HEK293 (cell line): ENCODE measurements around the gene BEST3.

ENCODE experiments used
- BCL11A ChIP-seq: fragments of 450-650 bp; formaldehyde crosslinking; IDR thresholded peaks from 2 replicates; pipeline ENCODE4 v1.5.1; 2016; ENCODE audit warnings: low read depth, missing biosample characterization, missing genetic modification characterization
- BCL11B ChIP-seq: fragments of 450-650 bp; formaldehyde crosslinking; IDR thresholded peaks from 2 replicates; pipeline ENCODE4 v1.5.1; 2016; ENCODE audit warnings: low read depth, missing biosample characterization, missing genetic modification characterization
- ELK4 ChIP-seq: IDR thresholded peaks from 2 replicates; pipeline ENCODE4 v1.6.1; 2011; ENCODE audit warnings: mild to moderate bottlenecking, low read depth, low read length, borderline replicate concordance
- HOXA7 ChIP-seq: sonication (generic); formaldehyde crosslinking; IDR thresholded peaks from 2 replicates; pipeline ENCODE4 v1.8.1; 2022; ENCODE audit warnings: missing genetic modification reagents, borderline replicate concordance
- KLF7 ChIP-seq: fragments of 450-650 bp; formaldehyde crosslinking; IDR thresholded peaks from 2 replicates; pipeline ENCODE4 v1.5.1; 2016; ENCODE audit warnings: missing biosample characterization, missing genetic modification characterization, borderline replicate concordance
- PATZ1 ChIP-seq: fragments of 450-650 bp; formaldehyde crosslinking; IDR thresholded peaks from 2 replicates; pipeline ENCODE4 v1.5.1; 2016; ENCODE audit warnings: missing biosample characterization, missing genetic modification characterization
- SALL2 ChIP-seq: fragments of 450-650 bp; formaldehyde crosslinking; IDR thresholded peaks from 2 replicates; pipeline ENCODE4 v1.5.0; 2017; ENCODE audit warnings: missing biosample characterization, mild to moderate bottlenecking, missing genetic modification characterization, borderline replicate concordance
- SCRT1 ChIP-seq: fragments of 450-650 bp; formaldehyde crosslinking; IDR thresholded peaks from 2 replicates; pipeline ENCODE4 v1.5.1; 2016; ENCODE audit warnings: missing biosample characterization, missing genetic modification characterization, borderline replicate concordance
- SP3 ChIP-seq: fragments of 450-650 bp; formaldehyde crosslinking; IDR thresholded peaks from 2 replicates; pipeline ENCODE4 v1.5.1; 2016; ENCODE audit warnings: missing biosample characterization, missing genetic modification characterization
- YY1 ChIP-seq: fragments of 450-650 bp; formaldehyde crosslinking; IDR thresholded peaks from 2 replicates; pipeline ENCODE4 v1.5.1; 2018; ENCODE audit warnings: missing biosample characterization, missing genetic modification characterization
- ZBTB49 ChIP-seq: fragments of 450-650 bp; formaldehyde crosslinking; IDR thresholded peaks from 2 replicates; pipeline ENCODE4 v1.5.1; 2016; ENCODE audit warnings: missing biosample characterization, missing genetic modification characterization, low read depth
- ZFHX2 ChIP-seq: fragments of 450-650 bp; formaldehyde crosslinking; conservative IDR thresholded peaks from 2 replicates; pipeline ENCODE4 v1.5.1; 2016; ENCODE audit warnings: missing biosample characterization, missing genetic modification characterization
- ZIC2 ChIP-seq: fragments of 450-650 bp; formaldehyde crosslinking; IDR thresholded peaks from 2 replicates; pipeline ENCODE4 v1.5.1; 2016; ENCODE audit warnings: missing biosample characterization, missing genetic modification characterization
- ZNF341 ChIP-seq: fragments of 450-650 bp; formaldehyde crosslinking; IDR thresholded peaks from 2 replicates; pipeline ENCODE4; 2016; ENCODE audit warnings: low read depth, missing biosample characterization, missing genetic modification characterization
- ZNF354C ChIP-seq: fragments of 450-650 bp; formaldehyde crosslinking; IDR thresholded peaks from 2 replicates; pipeline ENCODE4 v1.5.1; 2016; ENCODE audit warnings: missing biosample characterization, missing genetic modification characterization, low read depth, borderline replicate concordance
- ZNF391 ChIP-seq: fragments of 450-650 bp; formaldehyde crosslinking; IDR thresholded peaks from 2 replicates; pipeline ENCODE4 v1.5.1; 2016; ENCODE audit warnings: low read depth, missing biosample characterization, missing genetic modification characterization, borderline replicate concordance
- ZNF423 ChIP-seq: fragments of 450-650 bp; formaldehyde crosslinking; IDR thresholded peaks from 2 replicates; pipeline ENCODE4 v1.5.1; 2016; ENCODE audit warnings: missing biosample characterization, missing genetic modification characterization
- ZNF488 ChIP-seq: fragments of 450-650 bp; formaldehyde crosslinking; IDR thresholded peaks from 2 replicates; pipeline ENCODE4 v1.5.1; 2016; ENCODE audit warnings: missing biosample characterization, missing genetic modification characterization
- ZNF510 ChIP-seq: fragments of 450-650 bp; formaldehyde crosslinking; IDR thresholded peaks from 2 replicates; pipeline ENCODE4 v1.5.1; 2018; ENCODE audit warnings: mild to moderate bottlenecking, missing genetic modification characterization, missing biosample characterization; ENCODE audit not compliant: insufficient replicate concordance
- ZNF518A ChIP-seq: fragments of 450-650 bp; formaldehyde crosslinking; conservative IDR thresholded peaks from 2 replicates; pipeline ENCODE4 v1.5.1; 2016; ENCODE audit warnings: low read depth, missing biosample characterization, missing genetic modification characterization
- ZNF561 ChIP-seq: fragments of 450-650 bp; IDR thresholded peaks from 2 replicates; pipeline ENCODE4 v1.5.1; 2018; ENCODE audit warnings: missing biosample characterization, missing genetic modification characterization, borderline replicate concordance
- ZNF629 ChIP-seq: fragments of 450-650 bp; formaldehyde crosslinking; IDR thresholded peaks from 2 replicates; pipeline ENCODE4 v1.5.1; 2017; ENCODE audit warnings: missing biosample characterization, missing genetic modification characterization
- ZNF692 ChIP-seq: fragments of 450-650 bp; formaldehyde crosslinking; IDR thresholded peaks from 2 replicates; pipeline ENCODE4 v1.5.1; 2016; ENCODE audit warnings: missing biosample characterization, missing genetic modification characterization
- ZNF701 ChIP-seq: fragments of 450-650 bp; formaldehyde crosslinking; IDR thresholded peaks from 2 replicates; pipeline ENCODE4 v1.5.1; 2016; ENCODE audit warnings: missing biosample characterization, missing genetic modification characterization
- ZNF785 ChIP-seq: fragments of 450-650 bp; formaldehyde crosslinking; IDR thresholded peaks from 2 replicates; pipeline ENCODE4 v1.5.1; 2016; ENCODE audit warnings: missing biosample characterization, missing genetic modification characterization

BEST3 gene

GRCh38 chr12:69738351-69739286, 39.5 kb upstream of the BEST3 start, which contains the start of gene RAB3IP (continued):
- TF ChIP-seq ZBTB49 (no peak), ZNF692 (no peak), ZNF354C (tag by site-specific recombination) (no peak), ZNF341 (no peak), ZFHX2 (tag by site-specific recombination) (no peak), ZNF423 (tag by site-specific recombination) (no peak), YY1 (tag by site-specific recombination) (no peak), BCL11B (tag by site-specific recombination) (no peak), ZIC2 (0 out of 2 replicates have a peak, but pooled peaks have one; percentile 16), SALL2 (tag by site-specific recombination) (no peak), ZNF561 (tag by site-specific recombination) (peak; percentile 64; the same call in 1 of the 2 replicates), ZNF629 (no peak), ZNF518A (tag by site-specific recombination) (peak; percentile 43; the same call in 1 of the 2 replicates), HOXA7 (CRISPR knock-in tag) (no peak), ZNF510 (no peak), BCL11A (tag by site-specific recombination) (no peak), ZNF701 (no peak), SP3 (peak; percentile 35; the same call in 1 of the 2 replicates), ZNF391 (tag by site-specific recombination) (no peak), SCRT1 (tag by site-specific recombination) (no peak), ZNF785 (no peak), KLF7 (tag by site-specific recombination) (no peak), PATZ1 (tag by site-specific recombination) (peak; percentile 47), ELK4 (no peak), ZNF488 (tag by site-specific recombination) (no peak)
